ENCODE results near the gene NEXN. TPM values are rescaled to one million over a fixed set of nuclear protein-coding genes. Genes with fewer than 3 reads are reported as not detected.
"Not testable (repeated sequence)": the region's sequence is repeated elsewhere in the genome, so short reads cannot be mapped to it uniquely, and the experiment has no call there.

The NEXN gene
- total RNA-seq, 1 experiment from 2014 or later, result 0.41 TPM

DNA sequence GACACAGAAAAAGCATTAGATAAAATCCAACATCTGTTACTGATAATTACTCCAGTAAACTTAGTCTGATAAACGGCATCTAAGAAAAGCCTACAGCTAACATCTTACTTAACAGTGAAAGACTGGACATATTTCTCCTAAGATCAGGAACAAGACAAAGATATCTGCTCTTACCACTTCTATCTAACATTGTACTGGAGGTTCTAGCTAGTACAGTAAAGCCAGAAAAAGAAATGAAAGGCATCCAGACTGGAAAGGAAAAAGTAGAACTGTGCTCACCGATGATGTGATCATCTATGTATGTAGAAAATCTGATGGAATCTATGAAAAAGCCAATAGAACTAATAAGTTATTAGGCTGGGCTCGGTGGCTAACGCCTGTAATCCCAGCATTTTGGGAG, 21.7 kb downstream of the NEXN start:
- H3K9me2 ChIP-seq (replicated peaks; ENCODE audit: insufficient read depth, low read length), result no peaks in the 10 kb centered on the region
- no peaks in the 10 kb centered on the region for H3K36me3 ChIP-seq (ENCODE audit: insufficient read depth, low read length)

GRCh38 chr1:77918918-77919317, 30.5 kb downstream of the NEXN start:
- not testable (repeated sequence) for H3K9ac ChIP-seq (ENCODE audit: low read length); H3K4me2 ChIP-seq (ENCODE audit: low read depth, low read length, poor library complexity, severe bottlenecking); H4K20me1 ChIP-seq (ENCODE audit: insufficient read depth, low read depth, low read length); H3K36me3 ChIP-seq (ENCODE audit: insufficient read depth, low read length); H2AFZ ChIP-seq (ENCODE audit: low read length); H3K27me3 ChIP-seq (ENCODE audit: low read length); H3K79me2 ChIP-seq (ENCODE audit: low read length); H3K27ac ChIP-seq (ENCODE audit: low read length); H3K9me2 ChIP-seq (replicated peaks; ENCODE audit: insufficient read depth, low read length); H3K9me3 ChIP-seq (ENCODE audit: low read length); H3K4me3 ChIP-seq (ENCODE audit: low read length); H3K4me1 ChIP-seq (ENCODE audit: low read length); DNase-seq

More for the DNA sequence above, 21.7 kb downstream of the NEXN start:
- H2AFZ ChIP-seq (ENCODE audit: low read length), result no peak overlapping the region
- no peak overlapping the region for H3K4me3 ChIP-seq (ENCODE audit: low read length)
- DNase-seq, result no peak
- H3K27ac ChIP-seq (ENCODE audit: low read length), result no peak overlapping the region
- H3K79me2 ChIP-seq (ENCODE audit: low read length), result no peaks in the 10 kb centered on the region
- H4K20me1 ChIP-seq (ENCODE audit: insufficient read depth, low read depth, low read length), result no peaks in the 10 kb centered on the region
- H3K9me3 ChIP-seq (ENCODE audit: low read length), result no peaks in the 10 kb centered on the region
- H3K9ac ChIP-seq (ENCODE audit: low read length), result no peak overlapping the region
- H3K27me3 ChIP-seq (ENCODE audit: low read length), result no peaks in the 10 kb centered on the region
- H3K4me1 ChIP-seq (ENCODE audit: low read length), result no peaks in the 10 kb centered on the region
- no peak overlapping the region for H3K4me2 ChIP-seq (ENCODE audit: low read depth, low read length, poor library complexity, severe bottlenecking)

DNA sequence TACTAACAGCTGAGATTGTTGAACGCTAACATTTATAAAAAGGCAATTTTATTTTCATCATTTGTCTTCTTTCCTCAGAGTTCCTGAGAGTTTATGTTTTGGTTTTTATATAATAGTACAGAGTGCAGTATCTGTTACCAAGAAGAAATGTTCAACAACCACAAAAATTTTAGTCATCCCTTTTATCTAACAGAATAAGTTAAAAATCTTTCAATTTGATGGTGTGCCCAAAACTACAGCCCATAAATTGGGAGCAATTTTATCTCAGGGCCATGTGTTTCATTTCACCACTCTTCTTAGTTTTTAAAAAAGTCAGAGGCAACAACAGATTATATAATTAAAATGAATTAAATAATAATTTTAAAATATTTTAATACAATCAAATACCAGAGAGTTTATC, 37.1 kb downstream of the NEXN start:
- Histone ChIP-seq H3K79me2 (ENCODE audit: low read length) (no peaks in the 10 kb centered on the region), H4K20me1 (ENCODE audit: insufficient read depth, low read depth, low read length) (no peaks in the 10 kb centered on the region), H3K36me3 (ENCODE audit: insufficient read depth, low read length) (no peaks in the 10 kb centered on the region), H3K9me2 (replicated peaks; ENCODE audit: insufficient read depth, low read length) (no peaks in the 10 kb centered on the region), H3K27ac (ENCODE audit: low read length) (no peak overlapping the region), H3K9ac (ENCODE audit: low read length) (no peak overlapping the region), H3K4me3 (ENCODE audit: low read length) (no peak overlapping the region), H3K9me3 (ENCODE audit: low read length) (no peaks in the 10 kb centered on the region), H3K27me3 (ENCODE audit: low read length) (no peaks in the 10 kb centered on the region), H3K4me2 (ENCODE audit: low read depth, low read length, poor library complexity, severe bottlenecking) (no peak overlapping the region), H2AFZ (ENCODE audit: low read length) (no peak overlapping the region), H3K4me1 (ENCODE audit: low read length) (peaks cover 20% of the 10 kb centered on the region)
- no peak for DNase-seq

- Histone ChIP-seq H3K79me2 (ENCODE audit: low read length) (no peaks in the 10 kb centered on the region), H3K9ac (ENCODE audit: low read length) (no peak overlapping the region), H3K36me3 (ENCODE audit: insufficient read depth, low read length) (no peaks in the 10 kb centered on the region), H3K4me2 (ENCODE audit: low read depth, low read length, poor library complexity, severe bottlenecking) (peak overlapping the region; percentile 68), H4K20me1 (ENCODE audit: insufficient read depth, low read depth, low read length) (no peaks in the 10 kb centered on the region), H3K9me2 (replicated peaks; ENCODE audit: insufficient read depth, low read length) (no peaks in the 10 kb centered on the region), H3K27ac (ENCODE audit: low read length) (no peak overlapping the region), H3K9me3 (ENCODE audit: low read length) (no peaks in the 10 kb centered on the region), H2AFZ (ENCODE audit: low read length) (no peak overlapping the region), H3K4me1 (ENCODE audit: low read length) (peaks cover 20% of the 10 kb centered on the region), H3K4me3 (ENCODE audit: low read length) (no peak overlapping the region), H3K27me3 (ENCODE audit: low read length) (no peaks in the 10 kb centered on the region)
- no peak for DNase-seq
These were observed 37.5 kb downstream of the NEXN start for GRCh38 chr1:77925956-77926355.

GRCh38 chr1:77926561-77927357, 38.3 kb downstream of the NEXN start:
- H3K27ac ChIP-seq (ENCODE audit: low read length), result no peak overlapping the region
- no peaks in the 10 kb centered on the region for H3K36me3 ChIP-seq (ENCODE audit: insufficient read depth, low read length)
- H3K4me2 ChIP-seq (ENCODE audit: low read depth, low read length, poor library complexity, severe bottlenecking), result peak overlapping the region; percentile 68
- no peaks in the 10 kb centered on the region for H4K20me1 ChIP-seq (ENCODE audit: insufficient read depth, low read depth, low read length)
- DNase-seq, result no peak
- no peaks in the 10 kb centered on the region for H3K9me3 ChIP-seq (ENCODE audit: low read length)
- H3K27me3 ChIP-seq (ENCODE audit: low read length), result no peaks in the 10 kb centered on the region
- H3K4me1 ChIP-seq (ENCODE audit: low read length), result peaks cover 20% of the 10 kb centered on the region
- H3K4me3 ChIP-seq (ENCODE audit: low read length), result peak overlapping the region; percentile 41
- H3K9me2 ChIP-seq (replicated peaks; ENCODE audit: insufficient read depth, low read length), result no peaks in the 10 kb centered on the region
- H3K79me2 ChIP-seq (ENCODE audit: low read length), result no peaks in the 10 kb centered on the region
- H3K9ac ChIP-seq (ENCODE audit: low read length), result peak overlapping the region; percentile 30
- peak overlapping the region; percentile 48; the same call in 1 of the 2 replicates for H2AFZ ChIP-seq (ENCODE audit: low read length)

GRCh38 chr1:77927414-77927813, 39.0 kb downstream of the NEXN start:
- H3K9me3 ChIP-seq (ENCODE audit: low read length), result no peaks in the 10 kb centered on the region
- H2AFZ ChIP-seq (ENCODE audit: low read length), result no peak overlapping the region
- H3K79me2 ChIP-seq (ENCODE audit: low read length), result no peaks in the 10 kb centered on the region
- H3K27me3 ChIP-seq (ENCODE audit: low read length), result no peaks in the 10 kb centered on the region
- no peaks in the 10 kb centered on the region for H4K20me1 ChIP-seq (ENCODE audit: insufficient read depth, low read depth, low read length)
- no peak overlapping the region for H3K27ac ChIP-seq (ENCODE audit: low read length)
- H3K4me2 ChIP-seq (ENCODE audit: low read depth, low read length, poor library complexity, severe bottlenecking), result peak overlapping the region; percentile 68
- peaks cover 20% of the 10 kb centered on the region for H3K4me1 ChIP-seq (ENCODE audit: low read length)
- no peaks in the 10 kb centered on the region for H3K9me2 ChIP-seq (replicated peaks; ENCODE audit: insufficient read depth, low read length)
- no peak for DNase-seq
- H3K36me3 ChIP-seq (ENCODE audit: insufficient read depth, low read length), result no peaks in the 10 kb centered on the region
- no peak overlapping the region for H3K4me3 ChIP-seq (ENCODE audit: low read length)
- no peak overlapping the region for H3K9ac ChIP-seq (ENCODE audit: low read length)

- no peaks in the 10 kb centered on the region for H3K79me2 ChIP-seq (ENCODE audit: low read length)
- no peak overlapping the region for H3K4me3 ChIP-seq (ENCODE audit: low read length)
- H3K27me3 ChIP-seq (ENCODE audit: low read length), result no peaks in the 10 kb centered on the region
- no peak for DNase-seq
- H2AFZ ChIP-seq (ENCODE audit: low read length), result no peak overlapping the region
- H3K4me2 ChIP-seq (ENCODE audit: low read depth, low read length, poor library complexity, severe bottlenecking), result no peak overlapping the region
- no peaks in the 10 kb centered on the region for H3K36me3 ChIP-seq (ENCODE audit: insufficient read depth, low read length)
- no peaks in the 10 kb centered on the region for H3K9me2 ChIP-seq (replicated peaks; ENCODE audit: insufficient read depth, low read length)
- no peak overlapping the region for H3K27ac ChIP-seq (ENCODE audit: low read length)
- no peaks in the 10 kb centered on the region for H3K9me3 ChIP-seq (ENCODE audit: low read length)
- peaks cover 20% of the 10 kb centered on the region for H3K4me1 ChIP-seq (ENCODE audit: low read length)
- no peaks in the 10 kb centered on the region for H4K20me1 ChIP-seq (ENCODE audit: insufficient read depth, low read depth, low read length)
- H3K9ac ChIP-seq (ENCODE audit: low read length), result no peak overlapping the region
These were observed 41.4 kb downstream of the NEXN start for GRCh38 chr1:77929806-77930205.

DNA sequence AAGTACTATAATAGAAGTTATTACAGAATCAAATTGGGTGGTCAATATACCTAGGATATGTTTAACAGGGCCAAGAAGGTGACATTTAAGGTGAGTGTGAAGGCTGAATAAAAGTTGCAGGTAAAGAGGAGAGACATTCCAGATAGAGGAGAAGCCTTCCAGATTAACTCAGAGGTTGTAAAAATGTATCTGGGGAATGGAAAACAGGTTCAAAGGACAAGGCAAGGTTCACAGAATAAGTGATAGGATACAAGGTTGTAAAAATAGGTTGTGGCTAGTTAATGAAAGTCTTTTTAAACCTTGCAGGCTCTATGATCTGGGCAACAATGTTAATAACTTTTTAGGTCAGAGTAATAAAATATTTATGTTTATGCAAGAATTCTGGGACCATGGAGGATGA, 50.2 kb downstream of the NEXN start:
- Histone ChIP-seq H3K79me2 (ENCODE audit: low read length) (no peaks in the 10 kb centered on the region), H4K20me1 (ENCODE audit: insufficient read depth, low read depth, low read length) (peaks cover 14% of the 10 kb centered on the region; the same call in 1 of the 2 replicates), H3K27me3 (ENCODE audit: low read length) (no peaks in the 10 kb centered on the region), H3K4me3 (ENCODE audit: low read length) (no peak overlapping the region), H3K36me3 (ENCODE audit: insufficient read depth, low read length) (peaks cover 16% of the 10 kb centered on the region; the same call in 1 of the 2 replicates), H3K4me1 (ENCODE audit: low read length) (no peaks in the 10 kb centered on the region), H3K9me3 (ENCODE audit: low read length) (no peaks in the 10 kb centered on the region), H3K27ac (ENCODE audit: low read length) (no peak overlapping the region), H3K9me2 (replicated peaks; ENCODE audit: insufficient read depth, low read length) (no peaks in the 10 kb centered on the region), H3K9ac (ENCODE audit: low read length) (no peak overlapping the region), H2AFZ (ENCODE audit: low read length) (no peak overlapping the region), H3K4me2 (ENCODE audit: low read depth, low read length, poor library complexity, severe bottlenecking) (no peak overlapping the region)
- DNase-seq, result no peak

Measured in Karpas-422 (cell line).